Right atrium auricular region (tissue), 2 donors: ENCODE data around the gene TTLL11. TPM values are rescaled to one million over a fixed set of nuclear protein-coding genes. Genes with fewer than 3 reads are reported as not detected.
A peak's percentile ranks its signal among the peaks of the same experiment; 100 is the strongest.

Experiments used
- DNase-seq: peaks from one replicate; pipeline ENCODE4 v3.0.0-alpha.2; 2019; ENCODE audit warnings: low spot score
- H3K27ac ChIP-seq, 2 donors: fragments of 200-600 bp; sonication (generic); 1 replicate in 1 of 2; 2 replicates in 1 of 2; pipeline ENCODE4 v1.5.1; 2016 to 2019
- H3K27me3 ChIP-seq, 2 donors: fragments of 200-600 bp; sonication (generic); one replicate each; pipeline versions ENCODE4 v1.5.1 to v1.6.0; 2017 to 2019
- H3K36me3 ChIP-seq: fragments of 200-600 bp; sonication (generic); one replicate; pipeline ENCODE4 v1.5.1; 2016
- H3K4me1 ChIP-seq, 2 donors: fragments of 200-600 bp; sonication (generic); one replicate each; pipeline versions ENCODE4 v1.5.1 to v1.6.0; 2017 to 2019
- H3K4me3 ChIP-seq, 2 donors: fragments of 200-600 bp; sonication (generic); 1 replicate in 1 of 2; 2 replicates in 1 of 2; pipeline ENCODE4 v1.5.1; 2017 to 2019; ENCODE audit warnings: mild to moderate bottlenecking in 1 of 2, moderate library complexity in 1 of 2
- H3K9me3 ChIP-seq, 2 donors: fragments of 200-600 bp; sonication (generic); one replicate each; pipeline ENCODE4 v1.5.1; 2019
- total RNA-seq, 2 donors: library from RNA; depleted of rRNA; stranded (reverse); fragments of >200 nt; gene quantifications; one replicate each; pipeline ENCODE4 v1.1.0, GENCODE V29; 2016
- TF ChIP-seq, protein P1 (sequence below), 2 donors: fragments of 200-600 bp; sonication (generic); IDR thresholded peaks; one replicate each; pipeline ENCODE4 v1.5.1; 2019; ENCODE audit warnings: antibody characterized with exemption in 2 of 2

Gene TTLL11
- total RNA-seq, 2 donors from 2014 or later: 5.9 to 7.8 TPM

GRCh38 chr9:121990600-121991306, 102.4 kb downstream of the TTLL11 start:
- Histone ChIP-seq H3K9me3 (no peaks in the 10 kb centered on the region), H3K27ac (no peak overlapping the region), H3K27me3 (no peaks in the 10 kb centered on the region), H3K4me3 (no peak overlapping the region), H3K36me3 (no peaks in the 10 kb centered on the region), H3K4me1 (peaks cover 0 to 13% of the 10 kb centered on the region in 2 donors)
- DNase-seq: peak; percentile 50
- TF ChIP-seq, protein P1, sequence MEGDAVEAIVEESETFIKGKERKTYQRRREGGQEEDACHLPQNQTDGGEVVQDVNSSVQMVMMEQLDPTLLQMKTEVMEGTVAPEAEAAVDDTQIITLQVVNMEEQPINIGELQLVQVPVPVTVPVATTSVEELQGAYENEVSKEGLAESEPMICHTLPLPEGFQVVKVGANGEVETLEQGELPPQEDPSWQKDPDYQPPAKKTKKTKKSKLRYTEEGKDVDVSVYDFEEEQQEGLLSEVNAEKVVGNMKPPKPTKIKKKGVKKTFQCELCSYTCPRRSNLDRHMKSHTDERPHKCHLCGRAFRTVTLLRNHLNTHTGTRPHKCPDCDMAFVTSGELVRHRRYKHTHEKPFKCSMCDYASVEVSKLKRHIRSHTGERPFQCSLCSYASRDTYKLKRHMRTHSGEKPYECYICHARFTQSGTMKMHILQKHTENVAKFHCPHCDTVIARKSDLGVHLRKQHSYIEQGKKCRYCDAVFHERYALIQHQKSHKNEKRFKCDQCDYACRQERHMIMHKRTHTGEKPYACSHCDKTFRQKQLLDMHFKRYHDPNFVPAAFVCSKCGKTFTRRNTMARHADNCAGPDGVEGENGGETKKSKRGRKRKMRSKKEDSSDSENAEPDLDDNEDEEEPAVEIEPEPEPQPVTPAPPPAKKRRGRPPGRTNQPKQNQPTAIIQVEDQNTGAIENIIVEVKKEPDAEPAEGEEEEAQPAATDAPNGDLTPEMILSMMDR (IDR thresholded peaks at IDR 0.05): no peak

DNA sequence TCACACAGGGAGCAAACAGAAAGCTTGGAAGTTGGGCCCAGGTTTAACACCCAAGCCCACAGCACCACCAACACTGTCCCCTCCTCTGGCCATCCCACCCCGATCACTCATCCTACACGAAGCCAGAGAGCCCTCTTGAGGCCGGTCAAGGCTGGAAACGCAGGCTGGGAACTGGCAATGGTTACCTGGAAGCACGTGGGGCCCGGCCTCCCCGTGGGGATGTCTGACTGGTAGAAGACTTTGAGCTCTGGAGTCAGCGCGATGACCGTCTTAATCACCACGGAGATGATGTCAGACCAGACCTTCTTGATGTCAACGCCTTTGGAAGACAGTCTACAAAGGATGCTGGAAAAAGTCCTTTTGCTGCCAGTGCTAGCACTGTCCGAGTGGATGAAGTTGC, 104.1 kb downstream of the TTLL11 start:
- H3K9me3 ChIP-seq: no peaks in the 10 kb centered on the region
- no peak overlapping the region for H3K4me3 ChIP-seq
- H3K27me3 ChIP-seq: no peaks in the 10 kb centered on the region
- peaks cover 0 to 24% of the 10 kb centered on the region in 2 donors for H3K4me1 ChIP-seq
- DNase-seq: peak; percentile 53
- TF ChIP-seq, protein P1 (IDR thresholded peaks at IDR 0.05): no peak
- no peak overlapping the region for H3K27ac ChIP-seq
- no peaks in the 10 kb centered on the region for H3K36me3 ChIP-seq

GRCh38 chr9:121987314-121987713, 105.8 kb downstream of the TTLL11 start:
- no peak for DNase-seq
- no peaks in the 10 kb centered on the region for H3K9me3 ChIP-seq
- H3K27ac ChIP-seq: no peak overlapping the region
- H3K4me1 ChIP-seq: peaks cover 0 to 24% of the 10 kb centered on the region in 2 donors
- H3K4me3 ChIP-seq: no peak overlapping the region
- H3K27me3 ChIP-seq: no peaks in the 10 kb centered on the region
- no peaks in the 10 kb centered on the region for H3K36me3 ChIP-seq
- TF ChIP-seq, protein P1 (IDR thresholded peaks at IDR 0.05): no peak

DNA sequence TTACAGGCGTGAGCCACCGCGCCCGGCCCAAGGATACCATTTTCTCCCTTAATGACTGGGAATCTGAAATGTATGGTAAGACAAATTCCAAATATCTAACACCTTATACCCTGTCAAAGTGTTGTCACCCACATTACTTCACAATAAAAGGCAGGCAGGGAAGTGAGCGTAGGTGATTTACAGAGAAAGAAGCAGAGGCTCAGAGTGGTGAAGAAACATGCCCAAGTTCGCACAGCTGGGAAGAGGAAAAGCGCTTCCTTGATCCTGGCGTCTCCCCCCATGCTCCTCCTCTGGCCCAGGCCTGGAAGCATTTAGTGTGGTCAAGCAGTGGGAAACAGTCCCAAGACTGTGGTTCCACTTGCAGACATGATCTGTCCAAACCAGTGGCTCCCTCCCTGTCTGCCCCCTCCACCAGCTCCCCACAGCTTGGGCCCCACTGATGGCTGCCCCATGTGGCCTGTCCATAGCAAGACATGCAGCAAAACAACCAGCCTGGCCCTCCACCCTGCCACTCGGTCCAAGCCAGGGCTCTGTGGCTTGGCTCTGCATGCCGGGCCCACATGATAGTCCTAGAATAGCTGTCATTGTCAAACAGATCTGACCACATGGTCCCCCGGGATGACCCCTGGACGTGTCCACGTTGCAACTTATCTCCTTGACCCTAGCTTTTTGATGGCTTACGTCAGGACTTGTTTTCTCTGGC, 107.2 kb downstream of the TTLL11 start:
- Histone ChIP-seq H3K4me1 (peaks cover 0 to 24% of the 10 kb centered on the region in 2 donors), H3K27me3 (no peaks in the 10 kb centered on the region), H3K27ac (peak overlapping the region; percentile 31 to 63), H3K4me3 (no peak overlapping the region), H3K36me3 (no peaks in the 10 kb centered on the region), H3K9me3 (no peaks in the 10 kb centered on the region)
- TF ChIP-seq, protein P1 (IDR thresholded peaks at IDR 0.05): peak in 1 of 2 donors; percentile 23
- DNase-seq: peak; percentile 87

DNA sequence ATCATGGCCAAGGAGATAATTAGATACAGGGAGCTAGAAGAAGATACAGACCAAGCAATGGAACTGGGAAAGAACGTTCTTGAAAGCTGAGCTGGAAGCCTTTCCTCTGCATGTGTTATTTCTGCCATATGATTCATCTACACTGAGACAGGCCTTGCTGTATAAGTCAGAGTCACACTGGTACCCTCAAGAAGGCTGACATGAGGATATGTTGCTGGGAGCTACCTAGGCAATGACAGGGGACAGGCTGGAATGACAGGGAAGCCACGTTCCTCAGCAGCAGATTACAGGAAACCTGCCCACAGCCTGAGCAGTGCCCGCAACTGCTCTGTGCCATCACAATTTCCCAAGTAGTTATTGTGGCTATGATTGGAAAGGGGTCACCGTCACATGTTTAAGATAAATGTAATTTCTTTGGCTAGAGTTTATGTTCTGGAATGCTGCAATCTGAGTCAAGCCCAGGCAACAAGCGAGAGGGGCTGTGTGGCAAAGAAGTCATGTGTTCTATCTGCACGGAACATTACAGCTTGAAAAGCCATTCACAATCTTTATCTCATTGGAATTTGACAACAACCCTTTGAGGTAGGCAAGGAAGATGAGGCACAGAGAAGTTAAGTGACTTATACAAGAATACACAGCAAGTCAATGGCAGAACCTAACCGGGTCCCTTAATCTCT, 108.2 kb downstream of the TTLL11 start:
- DNase-seq: no peak
- H3K9me3 ChIP-seq: no peaks in the 10 kb centered on the region
- no peak overlapping the region for H3K4me3 ChIP-seq
- no peaks in the 10 kb centered on the region for H3K27me3 ChIP-seq
- H3K27ac ChIP-seq: peak overlapping the region; percentile 7 to 48
- no peaks in the 10 kb centered on the region for H3K36me3 ChIP-seq
- TF ChIP-seq, protein P1 (IDR thresholded peaks at IDR 0.05): no peak
- peaks cover 0 to 24% of the 10 kb centered on the region in 2 donors for H3K4me1 ChIP-seq
